GM19238 (cell line): ENCODE results near the gene CD58.

ENCODE experiments used
- DNase-seq: peaks from one replicate; pipeline ENCODE4 v3.0.0; 2011; ENCODE audit warnings: low spot score; ENCODE audit not compliant: insufficient read length

Gene CD58

GRCh38 chr1:116494353-116494692, 76.5 kb downstream of the CD58 start:
- DNase-seq, result no peak

DNA sequence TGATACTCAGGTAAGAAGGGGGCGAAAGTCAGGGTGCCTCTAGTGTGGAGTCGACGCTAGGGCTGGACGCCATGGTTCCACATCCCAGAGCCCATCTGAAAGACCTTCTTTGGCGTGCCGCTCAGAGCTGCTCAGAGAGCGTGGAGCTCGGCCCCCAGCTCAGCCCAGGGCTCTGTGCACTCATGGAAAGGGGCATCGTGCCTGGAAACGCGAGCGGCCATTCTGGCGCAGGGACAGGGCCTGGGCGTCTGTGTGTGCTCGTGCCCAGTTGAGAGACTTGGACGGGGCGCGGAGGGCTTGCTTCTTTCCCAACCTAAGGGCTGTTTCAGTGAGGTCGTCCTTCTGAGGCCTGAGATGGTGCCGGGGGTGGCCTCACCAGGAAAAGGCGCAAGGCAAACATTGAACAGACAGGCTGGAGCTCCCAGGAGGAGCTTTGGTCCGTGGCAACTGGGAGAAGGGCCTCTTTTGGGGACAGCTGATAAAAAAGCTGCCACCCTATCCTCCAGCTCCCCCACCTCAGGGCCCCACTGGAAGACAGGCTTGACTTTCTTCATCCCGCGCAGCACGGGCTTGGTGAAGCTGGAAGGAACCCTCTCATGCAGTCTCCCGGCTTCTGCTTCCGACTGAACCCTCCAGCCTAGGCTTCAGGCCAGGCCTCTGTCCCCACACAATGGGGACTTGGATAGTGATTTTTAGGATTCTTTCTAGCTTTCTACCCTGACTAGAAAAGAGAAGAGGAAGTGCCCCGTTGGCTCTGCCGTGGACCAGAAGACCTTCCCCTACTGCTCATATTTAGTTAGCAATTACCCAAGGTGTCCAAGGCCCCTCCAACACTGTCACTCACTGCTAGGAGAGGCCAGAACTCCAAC, 77.1 kb downstream of the CD58 start:
- no peak for DNase-seq

DNA sequence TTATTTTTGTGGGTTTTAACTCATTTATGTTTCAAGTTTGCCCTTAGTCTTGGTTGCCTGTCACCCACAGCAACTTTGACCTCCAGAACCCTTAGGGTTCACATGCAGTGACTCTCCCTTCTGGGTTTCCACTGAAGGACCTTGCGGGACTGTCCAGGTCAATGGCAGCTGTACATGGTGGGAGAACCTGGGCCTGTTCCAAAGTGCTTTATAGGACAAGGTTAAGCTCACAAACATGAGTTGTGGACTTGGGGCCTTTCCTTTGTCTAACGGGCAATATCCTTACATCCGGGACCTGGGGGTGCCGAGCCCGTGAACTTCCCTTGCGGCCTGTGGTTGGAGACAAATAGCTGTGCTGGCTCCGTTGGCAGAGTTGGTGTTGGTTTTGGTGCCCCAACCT, 77.8 kb downstream of the CD58 start:
- no peak for DNase-seq

- no peak for DNase-seq
Measured at GRCh38 chr1:116492358-116492811, 78.4 kb downstream of the CD58 start.

DNA sequence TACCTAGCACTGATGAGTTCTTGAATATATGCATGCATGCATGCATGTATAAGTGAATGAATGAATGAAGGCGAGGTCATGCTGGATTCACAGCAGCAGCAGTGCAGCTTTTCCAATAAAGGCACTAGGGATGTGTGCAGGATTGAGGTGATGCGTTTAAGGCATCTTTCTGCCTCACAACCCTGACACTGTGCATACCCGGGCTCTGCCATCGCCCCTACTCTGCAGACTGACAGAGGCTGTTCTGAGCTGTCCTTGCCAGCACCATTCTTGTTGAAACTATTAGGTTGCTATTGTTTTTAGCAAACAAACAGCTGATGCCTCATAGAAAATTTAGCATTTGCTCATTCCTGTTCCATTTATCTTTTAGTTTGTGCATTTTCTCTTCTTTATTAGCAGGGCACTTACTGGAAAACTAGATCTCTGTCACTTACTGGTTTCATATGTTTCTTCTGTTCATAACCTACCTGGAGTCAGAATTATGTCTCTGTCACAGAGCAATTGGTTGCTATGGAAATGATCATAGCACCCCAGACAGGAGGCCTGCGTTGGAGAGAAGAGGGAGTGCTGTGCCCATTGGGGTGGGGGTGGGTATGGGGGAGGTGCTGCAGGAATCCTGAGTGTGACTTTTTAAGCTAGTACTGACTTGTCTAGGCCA, 79.0 kb downstream of the CD58 start:
- no peak for DNase-seq

- DNase-seq, result no peak
Measured at GRCh38 chr1:116490588-116490987, 80.2 kb downstream of the CD58 start.

GRCh38 chr1:116489231-116489697, 81.6 kb downstream of the CD58 start:
- peak; percentile 17 for DNase-seq

- no peak for DNase-seq
Measured at GRCh38 chr1:116488071-116488470, 82.8 kb downstream of the CD58 start.

GRCh38 chr1:116487583-116487982, 83.2 kb downstream of the CD58 start:
- no peak for DNase-seq

GRCh38 chr1:116487031-116487430, 83.8 kb downstream of the CD58 start:
- DNase-seq, result no peak

- DNase-seq, result no peak
Measured at GRCh38 chr1:116486424-116486823, 84.4 kb downstream of the CD58 start.

GRCh38 chr1:116485976-116486375, 84.8 kb downstream of the CD58 start:
- DNase-seq, result no peak

- peak; percentile 76 for DNase-seq
Measured at GRCh38 chr1:116485071-116485735, 85.6 kb downstream of the CD58 start.

DNA sequence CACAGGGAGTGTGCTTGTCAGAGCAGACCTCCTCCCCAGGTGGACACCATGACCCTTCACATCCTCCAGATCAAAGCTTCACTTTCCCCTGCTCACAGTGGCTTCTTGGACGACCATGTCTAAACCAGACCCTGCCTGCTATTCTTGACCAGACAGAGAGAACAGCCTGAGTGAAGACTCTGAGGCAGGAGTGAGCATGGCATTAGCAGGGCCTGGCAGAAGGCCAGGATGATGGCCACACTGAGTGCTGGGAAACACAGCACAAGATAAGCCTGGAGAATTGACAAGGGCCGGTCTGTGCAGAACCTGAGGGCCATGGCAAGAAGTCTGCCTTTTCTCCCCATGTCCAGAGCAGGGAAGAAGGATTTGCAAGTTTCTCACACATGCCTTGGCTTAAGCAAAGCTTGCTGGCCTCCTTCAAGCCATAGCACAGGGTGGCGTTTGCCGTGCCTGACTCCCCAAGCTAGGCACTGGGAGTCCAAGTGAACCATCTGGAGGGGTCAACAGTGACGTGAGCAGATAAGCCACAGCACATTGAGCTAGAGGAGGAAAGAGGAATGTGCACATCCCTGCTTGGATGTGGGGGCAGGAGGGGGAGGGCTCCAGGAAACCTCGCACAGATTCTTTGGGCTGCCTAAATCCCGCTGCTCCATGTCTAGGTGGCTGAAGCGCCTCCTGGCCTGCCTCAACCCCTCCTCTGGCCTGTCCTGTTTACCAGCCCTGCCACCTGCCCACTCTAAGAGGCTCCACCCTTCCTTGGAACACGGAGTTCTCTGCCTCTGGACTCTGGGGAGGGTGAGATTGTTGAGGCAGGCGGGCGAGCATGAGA, 87.1 kb downstream of the CD58 start:
- DNase-seq, result no peak

- no peak for DNase-seq
Measured at GRCh38 chr1:116482490-116482889, 88.3 kb downstream of the CD58 start.

GRCh38 chr1:116481934-116482333, 88.9 kb downstream of the CD58 start:
- DNase-seq, result no peak

DNA sequence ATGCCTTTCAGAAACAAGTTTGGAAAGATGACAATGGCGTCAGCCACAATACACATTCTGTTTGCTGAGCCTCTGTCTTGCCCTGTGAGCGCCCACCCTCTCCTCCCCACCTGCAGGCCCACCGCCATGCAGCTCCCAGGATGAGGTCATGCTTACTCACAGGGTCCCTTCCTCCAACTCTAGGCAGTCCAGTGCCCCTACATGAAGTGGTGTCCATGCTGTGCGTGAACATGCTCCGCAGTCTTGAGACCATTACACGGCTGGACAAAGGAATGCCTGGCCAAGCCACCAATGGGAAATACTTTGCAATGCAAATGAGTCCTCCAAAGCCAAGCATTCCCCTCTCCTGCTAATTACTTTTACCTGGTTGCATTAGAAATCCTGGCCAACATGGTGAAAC, 92.2 kb downstream of the CD58 start:
- no peak for DNase-seq

GRCh38 chr1:116477429-116477828, 93.4 kb downstream of the CD58 start:
- DNase-seq, result no peak

GRCh38 chr1:116476321-116476720, 94.5 kb downstream of the CD58 start:
- DNase-seq, result no peak

DNA sequence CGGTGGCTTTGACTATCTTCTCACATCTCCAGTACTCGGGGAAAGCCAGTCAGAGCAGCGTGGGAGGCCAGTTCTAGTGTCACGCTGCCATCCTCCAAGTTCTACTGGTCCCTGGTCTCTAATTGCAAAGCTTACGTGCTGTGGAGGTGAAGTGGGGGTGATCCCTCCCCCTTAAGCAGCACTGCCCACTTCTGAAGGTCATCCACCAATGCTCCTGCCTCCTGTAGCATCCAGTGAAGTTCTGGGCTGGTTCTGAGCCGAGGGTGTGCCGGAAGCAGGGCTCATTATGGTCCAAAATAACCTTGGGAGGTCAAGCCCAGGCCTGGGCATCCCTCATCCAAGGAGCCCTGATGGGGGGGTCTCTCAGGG, 95.0 kb downstream of the CD58 start:
- DNase-seq, result no peak
